HS-27A (cell line): Measurements from ENCODE around the gene TACR2.
"Not testable (repeated sequence)": the region's sequence is repeated elsewhere in the genome, so short reads cannot be mapped to it uniquely, and the experiment has no call there.

Source experiments
- DNase-seq: peaks from one replicate; pipeline ENCODE4 v3.0.0-alpha.2; 2012; ENCODE audit warnings: low read depth, missing footprints

Gene TACR2

DNA sequence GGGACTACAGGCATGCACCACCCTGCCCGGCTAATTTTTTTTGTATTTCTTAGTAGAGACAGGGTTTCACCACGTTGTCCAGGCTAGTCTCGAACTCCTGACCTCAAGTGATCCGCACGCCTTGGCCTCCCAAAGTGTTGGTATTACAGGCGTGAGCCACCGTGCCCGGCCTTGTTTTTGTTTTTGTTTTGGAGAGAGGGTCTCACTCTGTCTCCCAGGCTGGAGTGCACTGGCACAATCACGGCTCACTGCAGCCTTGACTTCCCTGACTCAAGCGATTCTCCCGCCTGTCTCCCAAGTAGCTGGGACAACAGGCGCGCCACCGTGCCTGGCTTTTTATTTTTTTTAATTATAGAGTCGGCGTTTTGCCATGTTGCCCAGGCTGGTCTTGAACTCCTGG is 33.7 kb upstream of the TACR2 start:
- not testable (repeated sequence) for DNase-seq

DNA sequence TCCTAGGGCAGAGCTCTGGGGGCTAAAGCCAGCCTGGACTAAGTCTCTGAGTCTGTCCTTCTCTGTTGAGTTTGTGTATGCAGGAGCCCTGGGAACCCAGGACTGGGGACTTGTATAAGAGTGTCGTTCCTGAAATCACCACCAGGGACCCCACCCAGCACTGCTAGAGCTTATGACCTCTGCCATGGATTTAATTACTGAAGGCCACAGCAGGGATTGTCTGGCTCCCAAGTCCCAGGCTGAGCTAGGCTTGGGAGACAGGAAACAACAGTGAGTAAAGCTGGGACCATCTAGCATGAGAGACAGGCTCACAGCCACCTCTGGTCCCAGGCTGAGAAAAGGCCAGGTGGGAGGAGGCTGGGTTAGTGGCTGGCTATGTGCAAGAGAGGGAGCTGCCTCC is 33.1 kb upstream of the TACR2 start:
- no peak for DNase-seq

DNA sequence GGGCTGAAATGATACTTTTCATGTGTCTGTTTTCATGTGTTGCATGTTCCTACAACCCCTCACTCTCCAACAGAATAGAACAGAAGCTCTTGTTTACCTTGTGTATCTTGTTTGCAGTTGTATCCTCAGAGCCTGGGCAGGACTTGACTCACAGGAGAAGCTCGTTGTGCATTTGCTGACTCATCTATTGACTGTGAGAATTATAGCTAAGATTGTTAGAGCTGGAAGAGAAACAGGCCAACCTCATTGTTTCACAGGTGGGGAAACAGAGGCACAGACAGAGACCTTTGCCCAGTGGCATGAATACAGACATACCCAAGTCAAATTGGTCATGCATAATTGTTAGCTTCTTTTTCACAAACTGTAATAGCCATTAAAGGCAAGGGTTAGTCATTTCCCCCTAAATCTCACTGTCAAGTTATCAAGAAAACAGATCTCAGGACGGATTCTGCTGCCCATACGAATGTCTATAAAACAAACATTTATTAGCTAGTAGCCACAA is 30.0 kb upstream of the TACR2 start:
- no peak for DNase-seq

DNA sequence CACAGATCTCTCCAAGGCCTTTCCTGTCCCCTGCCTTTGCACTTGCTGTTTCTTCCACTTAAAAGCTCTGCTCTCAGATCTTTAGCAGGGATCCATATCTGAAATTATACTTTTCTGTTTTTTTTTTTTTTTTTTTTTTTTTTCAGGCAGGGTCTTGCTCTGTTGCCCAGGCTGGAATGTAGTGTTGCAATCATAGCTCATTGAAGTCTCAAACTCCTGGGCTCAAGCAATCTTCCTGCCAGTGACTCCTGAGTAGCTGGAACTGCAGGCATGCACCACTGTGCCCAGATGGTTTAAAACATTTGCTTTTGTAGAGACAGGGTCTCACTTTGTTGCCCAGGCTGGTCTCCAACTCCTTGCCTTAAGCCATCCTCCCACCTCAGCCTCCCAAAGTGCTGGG is 29.5 kb upstream of the TACR2 start:
- no peak for DNase-seq

DNA sequence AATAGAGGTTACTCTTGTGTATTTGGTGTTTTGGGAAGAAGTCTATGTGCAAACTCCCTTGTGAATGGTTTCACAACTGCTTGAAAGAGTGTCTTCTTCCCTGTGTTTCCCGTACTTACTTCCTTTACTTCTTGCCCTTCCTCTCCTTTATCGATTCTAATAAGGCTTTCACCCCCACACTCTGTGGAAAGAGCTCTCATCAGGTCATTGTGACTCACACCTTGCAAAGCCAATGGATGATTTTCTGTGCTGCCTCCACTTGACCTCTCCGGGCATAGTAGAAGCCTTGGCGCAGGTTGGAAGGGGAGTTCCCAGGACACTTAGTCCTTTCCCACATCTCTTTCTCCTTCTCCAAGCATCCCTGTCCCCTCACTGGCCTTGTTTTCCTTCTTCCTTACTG is 28.3 kb upstream of the TACR2 start:
- no peak for DNase-seq

DNA sequence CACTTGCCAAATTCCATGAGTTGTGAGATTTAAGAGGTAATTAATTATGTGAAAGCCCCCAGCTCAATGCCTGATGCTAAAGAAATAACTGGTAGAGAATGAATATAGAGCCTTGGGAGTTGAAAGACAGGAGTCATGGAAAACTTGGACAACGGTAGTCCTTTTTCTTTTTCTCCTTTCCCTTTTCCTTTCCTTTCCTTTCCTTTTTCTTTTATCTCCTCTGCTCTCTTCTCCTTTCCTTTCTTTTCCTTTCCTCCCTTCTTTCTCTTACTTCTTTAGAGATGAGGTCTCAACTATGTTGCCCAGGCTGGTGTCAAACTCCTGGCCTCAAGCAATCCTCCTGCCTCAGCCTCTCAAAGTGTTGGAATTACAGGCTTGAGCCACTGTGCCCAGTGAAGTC is 26.6 kb upstream of the TACR2 start:
- no peak for DNase-seq

DNA sequence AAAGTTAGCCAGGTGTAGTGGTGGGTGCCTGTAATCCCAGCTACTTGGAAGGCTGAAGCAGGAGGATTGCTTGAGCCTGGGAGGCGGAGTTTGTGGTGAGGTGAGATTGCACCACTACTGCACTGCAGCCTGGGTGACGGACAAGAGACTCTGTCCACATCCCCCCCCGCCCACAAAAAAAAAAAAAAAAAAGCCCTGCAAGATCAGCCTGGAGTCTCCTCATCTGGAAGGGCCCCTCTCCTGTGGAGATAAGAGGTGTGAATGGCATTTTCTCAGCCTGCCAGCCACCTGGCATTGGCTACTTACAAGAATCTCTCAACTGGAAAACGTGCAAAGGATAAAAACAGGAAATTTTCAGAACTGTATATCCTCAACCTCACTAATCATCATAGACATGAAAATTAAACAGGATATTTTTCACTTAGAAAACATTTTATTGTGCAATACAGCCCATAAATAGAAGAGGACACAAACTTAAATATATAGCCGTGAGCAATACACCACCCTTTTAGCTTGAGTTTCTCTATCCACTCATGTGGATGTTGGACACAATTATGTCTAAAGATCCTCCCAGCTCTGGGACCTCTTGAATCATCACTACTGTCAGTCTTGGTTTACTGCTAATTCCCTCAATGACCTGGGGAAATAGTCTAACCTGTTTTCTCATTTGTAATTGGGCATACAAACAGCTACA is 23.2 kb upstream of the TACR2 start:
- DNase-seq: no peak

DNA sequence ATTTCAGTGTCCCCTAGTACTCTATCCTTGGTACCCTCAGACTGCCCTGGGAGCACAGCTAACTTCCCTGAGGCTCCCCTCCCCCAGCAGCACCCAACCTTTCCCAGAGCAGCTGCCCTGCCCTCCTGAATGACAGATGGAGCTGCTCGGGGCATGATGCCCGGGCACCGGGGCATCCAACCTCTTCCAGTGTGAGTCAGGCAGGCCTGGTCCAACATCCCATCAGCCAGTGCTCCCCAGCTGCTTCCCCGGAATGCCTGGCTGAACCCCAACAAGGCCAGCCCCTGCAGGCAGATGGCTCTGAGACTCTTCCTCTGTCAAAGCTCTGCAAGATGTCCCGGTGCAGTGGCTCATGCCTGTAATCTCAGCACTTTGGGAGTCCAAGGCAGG is 22.6 kb upstream of the TACR2 start:
- no peak for DNase-seq

DNA sequence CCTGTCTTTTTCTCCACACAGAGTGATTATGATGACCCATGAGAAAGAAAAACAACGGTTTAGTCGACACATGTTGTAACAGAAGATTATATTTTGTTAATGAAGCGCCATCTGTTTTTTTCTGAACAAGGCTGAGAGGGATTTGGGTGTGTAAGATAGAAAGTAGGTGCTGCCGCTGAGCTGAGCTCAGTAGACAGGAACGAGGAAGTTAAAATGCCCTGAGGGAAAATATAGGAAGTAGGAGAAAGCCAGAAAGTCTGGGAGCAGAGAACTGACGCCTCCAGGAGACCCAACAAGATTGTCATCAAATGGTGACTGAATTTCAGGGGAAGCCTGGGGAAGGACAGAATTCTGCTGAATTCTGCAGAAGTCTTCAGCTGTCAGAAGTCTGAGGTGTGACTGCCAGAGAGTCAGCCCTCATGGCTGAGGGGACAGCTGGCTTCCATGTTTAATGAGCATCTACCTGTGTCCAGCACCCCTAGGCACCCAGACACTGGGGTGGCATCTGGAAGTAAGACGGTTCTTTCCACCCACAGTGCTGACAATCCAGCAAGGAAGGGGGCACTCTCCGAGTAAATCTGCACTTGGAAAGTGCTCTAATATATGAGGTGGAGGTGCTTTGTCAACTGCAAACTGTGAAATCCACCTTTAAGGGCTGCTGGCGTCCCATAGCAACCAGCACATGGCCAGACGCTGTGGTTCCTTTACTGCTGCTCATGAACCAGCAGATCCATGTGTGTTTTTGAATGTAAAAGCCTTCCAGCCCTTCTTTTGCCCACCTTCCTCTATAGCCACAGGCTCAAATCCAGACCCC is 22.0 kb upstream of the TACR2 start:
- no peak for DNase-seq

DNA sequence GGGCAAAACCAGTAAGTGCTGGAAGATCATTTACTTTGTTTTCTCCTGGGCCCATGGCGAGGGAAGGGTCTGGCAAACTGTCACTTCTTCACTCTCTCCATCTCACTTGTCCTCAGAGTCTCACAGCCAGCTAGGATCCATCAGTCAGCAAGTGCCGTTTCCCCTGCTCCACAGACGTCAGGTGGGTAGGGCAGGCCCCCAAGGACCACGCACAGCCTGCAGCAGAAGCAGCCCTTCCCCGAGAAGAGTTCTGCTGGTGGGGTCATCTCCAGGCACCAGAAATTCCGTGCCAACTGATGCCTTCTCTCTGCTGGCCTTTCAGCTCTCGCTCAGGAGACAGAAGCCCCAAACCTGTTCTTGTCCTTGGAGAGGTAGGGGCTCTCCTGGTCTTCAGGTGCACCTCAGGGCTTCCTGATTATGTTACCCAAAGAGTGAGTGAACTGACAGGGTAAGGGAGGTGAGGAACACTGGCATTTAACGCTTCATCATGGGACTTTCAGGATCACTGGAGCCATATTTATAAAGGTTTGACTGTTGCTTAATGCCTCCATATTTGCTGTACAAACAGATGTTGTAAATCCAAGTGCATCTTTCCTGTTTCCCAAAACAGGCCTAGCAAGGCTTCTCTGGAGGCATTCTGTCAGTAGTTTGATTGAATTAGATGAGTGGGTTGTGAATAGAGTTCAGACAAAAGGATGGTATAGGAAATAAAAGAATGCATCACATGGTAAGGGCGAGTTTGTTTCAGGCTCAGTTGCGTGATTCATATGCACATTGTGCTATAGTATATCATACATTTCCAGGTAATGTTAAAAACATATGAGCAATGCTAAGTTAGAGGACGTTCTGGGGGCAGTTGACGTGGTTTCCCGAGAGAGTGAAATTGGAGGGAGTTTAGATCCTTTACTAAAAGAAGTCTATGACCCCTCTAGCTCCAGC is 20.9 kb upstream of the TACR2 start:
- no peak for DNase-seq

DNA sequence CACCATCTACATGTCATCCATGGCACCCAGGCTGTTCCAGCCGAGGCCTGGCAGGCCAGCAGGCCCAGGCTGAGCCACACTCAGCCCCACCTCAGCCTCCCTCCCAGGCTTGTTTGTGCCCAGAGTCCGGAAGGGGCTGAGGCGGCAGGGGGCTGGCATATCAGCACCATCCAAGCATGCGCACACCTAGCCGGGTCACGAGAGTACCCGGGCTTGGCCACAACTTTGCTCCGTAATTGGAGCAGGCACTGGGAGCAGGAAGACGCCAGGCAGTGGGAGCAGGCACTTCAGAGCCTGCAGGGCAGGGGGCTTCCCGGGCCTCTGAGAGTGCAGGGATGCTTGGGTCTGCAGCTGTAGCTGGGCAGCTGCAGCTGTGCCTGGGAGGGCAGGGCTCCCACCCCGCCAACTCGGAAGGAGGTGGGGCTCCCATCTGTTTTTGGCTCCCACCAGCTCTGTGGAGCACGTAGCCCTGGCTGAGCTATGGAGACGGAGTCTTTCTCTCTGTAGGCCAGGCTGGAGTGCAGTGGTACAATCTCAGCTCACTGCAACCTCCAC is 19.3 kb upstream of the TACR2 start:
- no peak for DNase-seq

DNA sequence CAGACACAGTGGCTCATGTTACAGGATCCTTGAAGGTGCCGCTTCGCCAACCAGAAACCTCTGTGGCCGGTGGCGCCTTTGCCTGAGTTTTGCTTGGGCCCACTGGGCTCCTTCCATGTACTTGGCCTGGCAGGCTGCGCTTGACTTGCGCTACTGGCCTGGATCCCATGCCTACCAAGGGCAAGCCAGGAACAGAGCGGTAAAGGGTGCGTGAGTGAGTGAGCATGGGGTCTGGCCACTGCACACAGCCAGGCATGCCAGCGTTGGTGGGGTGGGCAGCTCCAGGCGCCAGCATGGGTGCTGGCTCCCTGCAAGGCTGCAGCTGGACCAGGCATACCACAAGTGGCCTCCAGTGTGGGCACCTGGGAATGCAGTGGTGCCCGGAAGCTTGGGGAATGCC is 18.2 kb upstream of the TACR2 start:
- no peak for DNase-seq

DNA sequence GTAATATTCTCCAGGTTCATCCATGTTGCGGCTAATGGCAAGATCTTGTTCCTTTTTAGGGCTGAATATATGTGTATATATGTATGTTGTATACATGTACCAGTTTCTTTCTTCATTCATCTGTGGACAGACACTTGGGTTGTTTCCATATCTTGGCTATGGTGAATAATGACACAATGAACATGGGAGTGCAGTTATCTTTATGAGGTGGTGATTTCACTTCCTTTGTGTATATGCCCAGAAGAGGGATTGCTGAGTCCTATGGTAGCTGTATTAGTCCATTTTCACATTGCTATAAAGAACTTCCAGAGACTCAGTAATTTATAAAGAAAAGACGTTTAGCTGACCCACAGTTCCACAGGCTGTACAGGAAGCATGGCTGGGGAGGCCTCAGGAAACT is 17.5 kb upstream of the TACR2 start:
- no peak for DNase-seq

DNA sequence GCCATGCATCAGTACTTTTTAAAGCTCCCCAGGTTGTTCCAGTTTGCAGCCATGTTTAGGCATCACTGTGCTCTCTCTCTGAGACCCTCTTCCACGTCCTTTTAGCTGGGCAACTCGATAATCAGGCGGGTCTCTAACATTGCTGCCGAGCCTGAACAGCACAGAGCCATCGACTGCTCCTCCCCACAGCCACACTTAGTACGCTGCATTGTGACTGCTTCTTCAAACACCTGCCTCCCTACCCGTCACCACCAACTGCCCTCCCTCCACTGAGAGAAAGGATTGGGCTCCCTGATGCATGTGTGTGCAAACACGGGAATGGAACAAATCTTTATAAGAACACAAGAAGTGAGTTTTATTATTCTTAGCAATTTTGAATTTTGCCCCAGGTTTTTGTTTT is 11.4 kb upstream of the TACR2 start:
- no peak for DNase-seq

DNA sequence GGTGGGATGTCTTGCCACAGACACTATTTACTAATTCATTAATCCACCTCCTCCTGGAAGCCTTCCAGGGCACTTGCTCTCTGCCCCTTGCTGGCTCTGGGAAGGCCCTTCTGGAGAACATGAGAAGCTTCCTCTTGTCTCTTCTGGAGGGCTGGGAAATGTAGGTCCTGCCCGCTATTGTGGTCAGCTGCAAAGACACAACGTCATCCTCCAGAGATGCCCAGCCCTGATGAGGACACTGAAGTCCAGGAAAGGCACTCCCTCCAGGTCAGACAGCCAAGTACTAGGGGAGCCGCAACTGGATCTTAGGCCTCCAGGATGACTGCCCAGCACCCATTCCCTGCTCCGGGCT is 9.6 kb upstream of the TACR2 start:
- no peak for DNase-seq

DNA sequence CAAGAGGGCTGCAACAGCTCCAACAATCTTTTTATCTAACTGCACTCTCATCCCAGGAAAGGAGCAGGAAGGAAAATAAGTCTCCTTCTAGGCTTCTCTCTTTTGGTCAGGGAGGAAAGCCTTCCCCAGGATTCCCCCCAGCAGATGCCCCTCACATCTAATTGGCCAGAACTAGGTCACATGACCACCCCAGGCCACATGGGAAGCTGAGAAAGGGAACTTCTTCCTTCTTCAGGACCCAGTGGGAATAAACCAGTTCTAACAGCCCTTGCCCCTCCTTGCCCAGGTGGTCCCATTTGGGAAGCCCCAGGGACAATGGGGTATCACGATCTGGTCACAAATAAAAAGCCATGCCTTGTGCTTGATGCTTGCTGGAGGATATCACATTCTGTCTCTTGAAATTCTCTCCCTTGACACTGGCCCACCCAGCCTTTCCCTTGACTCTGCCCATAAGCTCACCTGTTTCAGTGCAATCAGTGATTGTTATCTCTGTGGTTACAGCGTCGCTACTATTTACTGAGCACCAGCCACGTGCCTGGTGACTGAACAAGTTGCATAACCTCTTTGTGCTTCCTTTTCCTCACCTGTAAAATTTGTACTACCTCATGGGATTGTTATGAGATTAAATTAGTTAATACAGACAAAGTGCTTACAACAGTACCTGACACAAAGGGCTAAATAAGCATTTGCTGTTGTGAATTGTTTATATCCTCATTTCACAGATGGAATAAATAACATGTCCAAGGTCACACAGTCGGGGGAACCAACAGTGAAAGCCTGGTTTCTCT is 9.0 kb upstream of the TACR2 start:
- DNase-seq: no peak

DNA sequence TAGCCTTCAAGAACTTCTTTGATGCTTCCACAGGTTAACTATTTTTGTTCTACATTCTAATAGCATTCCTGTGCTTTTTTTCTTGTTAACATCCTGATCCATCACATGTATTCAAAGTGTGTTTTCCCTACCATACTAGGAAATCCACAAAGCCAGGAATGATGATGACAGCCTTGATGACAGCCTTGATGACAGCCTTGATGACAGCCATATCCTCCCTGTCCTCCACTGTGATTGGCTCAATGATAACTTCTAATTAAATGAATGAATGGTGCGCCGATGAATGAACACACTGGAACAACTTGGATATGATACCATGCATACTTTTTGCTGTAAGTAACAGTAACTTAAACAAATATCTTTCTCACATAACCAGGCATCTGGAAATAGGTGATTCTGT is 8.3 kb upstream of the TACR2 start:
- DNase-seq: no peak

DNA sequence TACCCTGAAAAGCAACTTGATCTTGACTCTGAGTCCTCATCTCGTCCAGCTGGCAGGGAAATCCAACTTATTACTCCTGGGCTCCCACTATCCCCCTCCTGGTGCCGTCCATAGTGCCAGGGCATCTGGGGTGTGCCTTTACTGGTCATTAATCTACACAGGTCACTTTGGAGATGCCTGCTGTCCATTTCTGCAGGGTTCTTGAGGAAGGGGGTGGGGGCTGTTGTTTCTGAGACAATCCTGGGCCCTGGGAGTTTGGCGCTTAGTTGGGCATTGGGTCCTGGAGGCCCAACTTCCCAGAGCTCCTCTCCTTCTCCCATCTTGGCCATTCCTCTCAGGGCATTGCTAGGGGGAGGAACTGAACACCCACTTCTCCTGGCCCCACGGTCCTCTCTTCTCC is 6.0 kb upstream of the TACR2 start:
- no peak for DNase-seq

DNA sequence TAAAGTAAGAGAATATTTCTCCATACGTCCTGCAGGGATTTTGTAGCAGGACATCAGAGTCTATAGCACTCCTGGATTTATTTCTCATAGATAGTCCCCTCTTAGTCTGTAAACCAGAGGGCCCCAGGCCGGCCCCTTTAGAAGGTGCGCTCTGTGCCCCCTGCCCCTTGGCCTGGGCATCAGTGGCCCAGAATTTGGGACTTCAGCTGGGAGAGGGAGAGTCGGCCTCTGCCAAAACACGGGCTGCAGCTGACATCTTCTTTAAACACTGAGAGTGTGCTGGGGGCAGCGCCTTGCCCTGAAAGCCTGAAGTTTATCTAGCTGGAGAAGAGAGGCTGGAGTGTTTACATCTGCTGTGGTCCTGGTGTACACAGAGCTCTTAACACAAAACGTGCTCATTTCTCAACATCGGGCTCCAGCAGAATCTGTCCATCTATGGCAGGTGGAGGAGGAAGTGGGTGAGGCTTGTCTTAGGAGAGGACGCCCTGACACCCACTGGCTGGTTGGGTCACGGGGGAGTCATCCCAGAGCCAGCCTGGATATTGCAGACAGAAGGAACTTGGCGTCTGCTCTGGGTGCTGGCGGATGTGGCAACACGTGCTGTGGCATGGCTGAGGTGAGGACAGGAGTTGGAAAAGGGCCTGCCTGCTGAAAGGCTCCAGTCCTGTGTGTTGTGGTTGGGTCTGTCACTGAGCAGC is 5.0 kb upstream of the TACR2 start:
- no peak for DNase-seq

DNA sequence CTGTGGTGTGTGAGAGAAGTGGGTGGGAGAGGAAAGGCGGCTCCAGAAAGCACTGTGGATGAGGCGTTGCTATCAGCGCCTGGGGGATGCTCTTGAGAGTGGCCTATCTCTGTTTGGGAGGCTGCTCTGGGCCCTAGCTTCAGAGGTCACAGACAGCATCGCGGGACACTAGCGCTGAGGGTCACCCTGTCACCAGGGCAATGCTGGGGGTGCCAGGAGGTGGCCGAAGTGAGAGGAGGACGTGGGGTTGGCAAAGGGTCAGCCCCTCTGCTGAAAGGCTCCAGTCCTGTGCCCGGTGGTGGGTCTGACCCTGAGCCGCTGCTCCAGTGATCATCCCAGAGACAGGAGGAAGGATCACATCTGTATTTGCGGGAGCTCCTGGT is 3.0 kb upstream of the TACR2 start:
- no peak for DNase-seq
